HTERT RPE-1 (cell line): ENCODE data around the gene PRKCE.

Experiments
- in situ Hi-C: fragments of 300-500 bp; cut with MboI; formaldehyde crosslinking; loops from 4 replicates; pipeline ENCODE4 v1.14.3; 2020; ENCODE audit warnings: low sequenced_read_pairs

The PRKCE gene

DNA sequence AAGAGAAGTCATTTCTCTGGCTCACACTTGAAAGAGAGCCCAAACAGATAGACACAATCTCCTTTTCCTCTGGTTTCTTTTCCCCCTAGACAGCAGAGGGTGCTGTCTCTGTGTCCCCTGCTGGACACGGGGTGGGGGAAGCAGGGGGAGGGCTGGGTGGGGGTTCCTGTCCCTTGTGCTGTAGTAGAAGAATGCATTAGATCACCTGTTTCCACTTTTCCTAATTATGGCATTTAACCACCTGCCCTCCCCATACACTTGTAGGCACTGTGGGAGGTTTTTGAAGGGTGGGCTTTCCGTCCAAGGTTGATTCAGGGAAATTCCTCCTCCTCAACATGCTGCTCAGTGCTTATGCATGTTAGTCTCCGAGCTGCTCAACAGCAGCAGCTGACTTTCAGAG lies 439.5 kb downstream of the PRKCE start:
- in situ Hi-C loops = no loop called here

DNA sequence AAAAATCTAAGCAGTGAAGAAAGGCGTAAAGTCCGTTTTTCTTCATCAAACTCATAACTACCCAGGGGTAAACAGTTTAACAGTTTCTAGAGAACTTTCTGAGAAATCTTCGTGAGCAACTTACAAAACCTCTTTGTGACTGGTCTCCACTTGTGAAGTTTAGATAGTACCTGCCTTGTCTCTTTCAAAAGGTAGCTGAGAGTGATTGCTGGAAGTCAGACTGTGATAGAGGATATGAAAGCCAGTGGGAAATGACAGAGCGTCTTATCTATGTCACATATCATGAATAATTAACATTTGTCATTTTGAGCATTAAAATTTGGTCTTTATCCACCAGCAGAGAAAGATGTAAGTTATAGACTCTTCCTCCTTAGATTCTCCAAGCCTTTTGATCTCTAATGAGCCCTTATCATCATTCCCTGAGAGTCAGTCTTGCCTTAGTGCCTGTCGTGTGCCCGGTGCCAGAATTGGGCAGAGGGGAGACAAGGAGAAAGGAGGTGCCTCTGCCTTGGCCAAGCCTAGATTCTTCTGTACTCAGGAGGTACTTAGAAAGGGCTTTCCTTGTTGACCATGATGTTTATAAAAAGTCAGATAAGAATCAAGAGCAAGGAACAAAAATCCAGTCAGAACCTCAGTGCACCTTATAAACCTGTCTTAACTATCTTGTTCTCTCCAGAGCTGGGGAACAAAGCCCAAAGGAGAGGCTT lies 440.6 kb downstream of the PRKCE start:
- in situ Hi-C loops = no loop called here

DNA sequence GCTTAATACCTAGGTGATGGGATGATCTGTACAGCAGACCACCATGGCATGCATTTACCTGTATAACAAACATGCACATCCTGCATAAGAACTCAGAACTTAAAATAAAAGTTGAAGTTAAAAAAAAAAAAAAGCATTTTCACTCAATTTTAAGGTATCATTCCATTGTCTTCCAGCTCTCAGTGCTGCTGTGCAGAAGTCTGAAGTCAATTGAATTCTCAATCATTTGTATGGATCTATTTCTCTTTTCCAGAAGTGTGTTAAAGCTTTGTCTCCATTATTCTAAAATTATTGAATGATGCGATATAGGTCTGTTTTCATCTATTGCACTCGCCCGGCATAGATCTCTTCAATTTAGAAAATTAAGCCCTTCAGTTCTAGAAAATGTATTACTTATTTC lies 443.2 kb downstream of the PRKCE start:
- in situ Hi-C loops = no loop called here

- in situ Hi-C loops = no loop called here
Measured at GRCh38 chr2:46095830-46096229, 444.4 kb downstream of the PRKCE start.

GRCh38 chr2:46096260-46096659 lies 444.8 kb downstream of the PRKCE start:
- in situ Hi-C loops = no loop called here

DNA sequence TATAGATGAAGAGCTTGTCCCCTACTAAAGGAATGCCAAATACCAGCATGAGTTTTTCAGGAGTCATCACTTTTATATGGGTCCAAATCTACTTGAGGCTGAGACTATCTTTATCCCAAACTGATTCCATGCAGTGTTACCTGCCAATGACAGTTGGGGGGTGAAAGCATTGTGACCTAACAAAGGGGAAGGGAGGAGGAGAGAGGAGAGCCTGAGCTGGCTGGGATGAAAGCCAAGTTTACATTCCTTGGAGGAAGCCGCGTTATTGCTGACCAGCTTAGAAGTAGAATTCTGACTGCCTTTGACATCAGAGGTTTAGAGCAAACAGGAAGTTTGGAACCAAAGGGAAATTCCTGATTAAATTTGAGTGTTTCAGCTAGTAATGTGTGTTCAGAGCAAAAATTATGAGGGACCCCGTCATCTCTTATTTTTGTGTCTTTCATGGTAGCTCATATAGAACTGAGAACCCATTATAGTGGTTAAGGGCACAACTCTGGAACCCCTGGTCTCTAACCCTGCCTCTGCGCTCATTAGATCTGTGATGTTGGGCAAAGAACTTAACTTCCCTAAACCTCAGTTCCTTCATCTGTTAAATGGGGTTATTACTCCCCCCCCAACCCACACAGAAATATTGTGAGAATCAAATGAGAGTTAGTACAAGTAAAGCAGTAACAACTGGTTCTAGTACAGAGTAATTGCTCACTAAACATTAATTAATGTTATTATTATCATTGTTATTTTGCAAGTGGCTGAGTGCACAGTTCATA lies 446.4 kb downstream of the PRKCE start:
- in situ Hi-C loops = no loop called here

DNA sequence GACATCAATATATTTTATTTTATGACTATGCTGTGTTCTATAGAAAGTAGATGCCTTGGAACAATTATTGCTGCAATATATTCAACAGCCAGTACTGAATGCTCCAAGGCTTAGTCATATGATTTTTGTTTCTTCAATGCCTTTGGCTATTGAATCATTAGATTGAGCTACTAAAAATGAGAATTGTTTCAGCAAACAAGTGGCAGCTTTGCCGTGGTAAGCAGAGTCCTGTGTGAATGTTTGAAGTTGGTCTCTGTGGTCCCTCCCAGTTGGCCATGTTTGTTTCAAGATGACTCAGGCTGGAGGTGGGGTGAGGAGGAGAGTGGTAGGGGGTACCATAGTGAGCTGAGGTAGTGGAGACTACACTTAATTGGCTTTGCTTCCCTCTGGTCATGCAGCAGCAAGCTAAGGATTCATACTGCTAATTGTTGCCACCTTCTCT lies 447.2 kb downstream of the PRKCE start:
- in situ Hi-C loops = no loop called here

DNA sequence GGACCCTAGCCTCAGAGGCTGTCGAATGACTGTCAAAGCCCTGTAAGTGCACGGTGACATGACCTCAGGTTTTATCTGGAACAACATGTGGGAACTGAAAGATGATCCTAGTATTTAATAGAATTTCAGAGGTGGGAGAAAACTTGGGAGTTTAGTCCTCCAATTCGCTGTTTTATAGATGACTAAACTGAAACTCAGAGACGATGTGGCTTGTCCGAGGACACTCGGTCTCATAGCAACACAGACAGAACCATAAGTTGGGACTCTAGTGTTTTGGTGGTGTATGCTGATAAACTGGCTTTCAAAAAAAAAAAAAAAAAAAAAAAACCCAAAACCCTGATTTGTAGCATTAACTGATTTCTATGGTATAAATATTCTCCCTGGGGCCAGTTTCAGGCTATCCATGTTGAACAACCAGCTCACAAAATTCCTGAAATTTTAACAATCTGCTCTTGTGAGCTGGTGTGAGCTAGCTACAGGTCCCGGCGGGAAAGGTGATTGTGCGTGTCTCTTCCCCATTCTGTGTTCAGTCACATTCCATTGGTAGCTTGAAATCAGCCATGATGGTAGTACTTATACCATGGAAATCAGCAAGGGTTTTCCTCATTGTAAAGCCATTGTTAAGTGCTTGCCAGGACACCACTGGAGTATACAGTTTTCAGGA lies 450.2 kb downstream of the PRKCE start:
- in situ Hi-C loops = no loop called here

GRCh38 chr2:46106690-46107089 lies 455.2 kb downstream of the PRKCE start:
- in situ Hi-C loops = no loop called here

- in situ Hi-C loops = no loop called here
Measured at GRCh38 chr2:46114996-46115395, 463.5 kb downstream of the PRKCE start.

DNA sequence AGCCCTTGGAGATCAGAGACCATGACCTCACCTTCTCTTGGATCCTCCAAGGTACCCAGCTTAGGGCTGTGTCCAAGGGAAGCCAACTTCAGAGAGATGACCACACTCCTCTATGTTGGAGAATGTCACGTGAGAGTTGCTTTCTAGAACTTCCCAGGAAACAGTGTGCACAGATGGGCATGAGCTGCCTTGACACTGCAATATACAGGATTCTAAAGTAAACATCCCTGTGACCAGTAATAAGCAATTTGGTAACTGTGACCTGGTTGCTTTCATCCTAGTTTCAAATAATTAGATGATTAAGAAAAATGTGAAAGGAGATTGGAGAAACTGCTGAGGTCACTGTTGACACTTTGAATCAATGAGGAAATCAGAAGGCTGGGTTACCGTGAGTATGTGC lies 464.7 kb downstream of the PRKCE start:
- in situ Hi-C loops = no loop called here

DNA sequence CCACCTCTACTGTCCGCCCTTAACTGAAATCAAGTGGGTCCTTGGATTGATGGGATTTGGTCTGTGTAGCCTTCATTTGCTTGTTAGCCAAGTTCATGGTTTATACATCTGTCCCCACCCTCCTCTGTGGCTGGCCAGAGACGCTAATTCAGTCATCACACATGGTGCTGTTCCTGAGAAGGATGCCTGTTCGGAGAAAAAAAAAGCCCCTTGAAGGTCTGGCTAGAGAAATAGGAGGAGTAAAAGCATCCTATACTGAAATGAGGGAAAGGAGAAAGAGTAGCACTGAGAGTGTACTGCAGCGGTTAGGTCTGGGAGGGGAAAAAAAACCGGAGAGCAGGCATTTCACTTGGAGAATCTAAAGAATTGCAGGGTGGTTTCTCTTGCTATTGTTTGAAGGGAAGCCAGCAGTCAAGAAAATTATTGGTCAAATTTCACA lies 465.1 kb downstream of the PRKCE start:
- in situ Hi-C loops = no loop called here

GRCh38 chr2:46117379-46117778 lies 465.9 kb downstream of the PRKCE start:
- in situ Hi-C loops = no loop called here

DNA sequence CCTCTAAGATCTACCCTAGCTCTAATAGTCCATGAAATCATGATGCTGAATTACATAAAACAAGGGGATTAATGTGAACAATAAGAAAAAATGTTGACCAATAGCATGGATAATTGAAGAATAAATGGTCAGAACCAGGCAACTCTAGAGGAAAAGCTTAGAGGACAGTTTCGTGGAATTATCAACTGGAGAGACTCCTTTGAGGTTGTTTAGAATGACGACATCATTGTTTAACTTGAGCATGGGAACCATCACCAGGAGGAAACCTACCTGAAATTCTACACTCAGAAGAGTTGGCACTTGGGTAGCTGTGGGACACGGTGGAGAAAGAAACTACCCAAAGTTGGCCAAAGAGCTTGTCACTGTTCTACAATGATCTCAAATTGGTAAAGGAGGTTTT lies 466.5 kb downstream of the PRKCE start:
- in situ Hi-C loops = no loop called here

- in situ Hi-C loops = no loop called here
Measured at GRCh38 chr2:46118656-46119371, 467.3 kb downstream of the PRKCE start.

DNA sequence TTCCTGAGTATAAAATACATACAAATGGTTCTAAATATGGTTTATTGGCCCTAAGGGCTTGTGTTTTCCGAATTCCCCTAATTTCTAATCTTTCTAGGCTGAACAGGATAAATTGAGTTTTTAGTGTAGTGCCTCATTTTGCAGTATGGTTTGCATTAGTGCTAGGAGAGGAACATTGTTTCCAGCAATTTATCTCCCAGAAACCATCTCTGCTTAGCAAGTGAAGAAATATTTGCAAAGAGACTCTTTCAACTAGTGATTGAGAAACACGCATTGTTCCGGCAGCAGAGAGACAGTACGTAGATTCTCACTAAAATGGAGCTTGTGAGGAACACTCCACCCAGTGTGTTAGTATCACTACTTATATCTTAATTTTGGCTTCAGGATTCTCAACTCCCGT lies 468.0 kb downstream of the PRKCE start:
- in situ Hi-C loops = no loop called here

GRCh38 chr2:46120792-46121555 lies 469.5 kb downstream of the PRKCE start:
- in situ Hi-C loops = no loop called here

- in situ Hi-C loops = no loop called here
Measured at GRCh38 chr2:46122318-46122976, 471.0 kb downstream of the PRKCE start.

DNA sequence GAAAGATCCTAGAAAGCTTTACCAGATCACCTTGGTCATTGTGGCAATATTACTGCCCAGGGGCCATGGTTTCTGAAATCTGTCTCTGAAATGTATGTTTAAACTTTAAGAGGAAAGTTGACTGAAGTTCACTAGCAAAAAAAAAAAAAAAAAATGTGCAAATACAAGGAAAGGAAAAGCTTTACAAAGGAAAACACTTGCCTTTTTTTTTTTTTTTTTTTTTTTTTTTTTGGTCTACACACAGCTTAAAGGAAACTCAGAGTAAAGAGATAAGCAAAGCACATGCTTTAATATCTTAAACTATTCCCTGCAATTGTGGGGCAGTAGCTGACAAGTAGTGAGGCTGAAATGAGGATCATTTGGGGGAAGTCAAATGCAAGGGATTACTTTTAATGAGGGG lies 471.5 kb downstream of the PRKCE start:
- in situ Hi-C loops = no loop called here

- in situ Hi-C loops = no loop called here
Measured at GRCh38 chr2:46125798-46126197, 474.3 kb downstream of the PRKCE start.
